ENCODE results near the gene ECHDC1. TPM values are rescaled to one million over a fixed set of nuclear protein-coding genes. Genes with fewer than 3 reads are reported as not detected.

ECHDC1 gene
- total RNA-seq, 1 donor from 2014 or later: 30.3 TPM

- FAIRE-seq: no peak
- no peaks in the 10 kb centered on the region for H3K27me3 ChIP-seq (ENCODE audit: control insufficient read depth, insufficient read depth, low read length)
- DNase-seq (ENCODE audit: low read depth): no peak
- H3K36me3 ChIP-seq (ENCODE audit: control insufficient read depth, insufficient read depth, low read length): peaks cover 1% of the 10 kb centered on the region
- TF ChIP-seq, protein P1, sequence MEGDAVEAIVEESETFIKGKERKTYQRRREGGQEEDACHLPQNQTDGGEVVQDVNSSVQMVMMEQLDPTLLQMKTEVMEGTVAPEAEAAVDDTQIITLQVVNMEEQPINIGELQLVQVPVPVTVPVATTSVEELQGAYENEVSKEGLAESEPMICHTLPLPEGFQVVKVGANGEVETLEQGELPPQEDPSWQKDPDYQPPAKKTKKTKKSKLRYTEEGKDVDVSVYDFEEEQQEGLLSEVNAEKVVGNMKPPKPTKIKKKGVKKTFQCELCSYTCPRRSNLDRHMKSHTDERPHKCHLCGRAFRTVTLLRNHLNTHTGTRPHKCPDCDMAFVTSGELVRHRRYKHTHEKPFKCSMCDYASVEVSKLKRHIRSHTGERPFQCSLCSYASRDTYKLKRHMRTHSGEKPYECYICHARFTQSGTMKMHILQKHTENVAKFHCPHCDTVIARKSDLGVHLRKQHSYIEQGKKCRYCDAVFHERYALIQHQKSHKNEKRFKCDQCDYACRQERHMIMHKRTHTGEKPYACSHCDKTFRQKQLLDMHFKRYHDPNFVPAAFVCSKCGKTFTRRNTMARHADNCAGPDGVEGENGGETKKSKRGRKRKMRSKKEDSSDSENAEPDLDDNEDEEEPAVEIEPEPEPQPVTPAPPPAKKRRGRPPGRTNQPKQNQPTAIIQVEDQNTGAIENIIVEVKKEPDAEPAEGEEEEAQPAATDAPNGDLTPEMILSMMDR (IDR thresholded peaks at IDR 0.05; ENCODE audit: insufficient read depth, low read length, severe bottlenecking): no peak
- H3K4me3 ChIP-seq (ENCODE audit: low read depth, low read length): no peak overlapping the region
Observed at GRCh38 chr6:127303917-127304316, 39.5 kb downstream of the ECHDC1 start.

GRCh38 chr6:127302728-127303660 is 40.4 kb downstream of the ECHDC1 start:
- H3K36me3 ChIP-seq (ENCODE audit: control insufficient read depth, insufficient read depth, low read length): peaks cover 1% of the 10 kb centered on the region
- TF ChIP-seq, protein P1 (IDR thresholded peaks at IDR 0.05; ENCODE audit: insufficient read depth, low read length, severe bottlenecking): peak; percentile 44
- DNase-seq (ENCODE audit: low read depth) (peak; percentile 59), FAIRE-seq (no peak)
- no peak overlapping the region for H3K4me3 ChIP-seq (ENCODE audit: low read depth, low read length)
- H3K27me3 ChIP-seq (ENCODE audit: control insufficient read depth, insufficient read depth, low read length): no peaks in the 10 kb centered on the region

GRCh38 chr6:127301199-127301700 is 42.2 kb downstream of the ECHDC1 start:
- FAIRE-seq: no peak
- H3K36me3 ChIP-seq (ENCODE audit: control insufficient read depth, insufficient read depth, low read length): peaks cover 3% of the 10 kb centered on the region
- H3K4me3 ChIP-seq (ENCODE audit: low read depth, low read length): no peak overlapping the region

GRCh38 chr6:127300411-127300810 is 43.0 kb downstream of the ECHDC1 start:
- FAIRE-seq (no peak), DNase-seq (ENCODE audit: low read depth) (peak; percentile 43)
- peaks cover 3% of the 10 kb centered on the region for H3K36me3 ChIP-seq (ENCODE audit: control insufficient read depth, insufficient read depth, low read length)
- TF ChIP-seq, protein P1 (IDR thresholded peaks at IDR 0.05; ENCODE audit: insufficient read depth, low read length, severe bottlenecking): no peak
- no peaks in the 10 kb centered on the region for H3K27me3 ChIP-seq (ENCODE audit: control insufficient read depth, insufficient read depth, low read length)
- H3K4me3 ChIP-seq (ENCODE audit: low read depth, low read length): no peak overlapping the region

More at GRCh38 chr6:127301199-127301700, 42.2 kb downstream of the ECHDC1 start:
- no peak for DNase-seq (ENCODE audit: low read depth)
- TF ChIP-seq, protein P1 (IDR thresholded peaks at IDR 0.05; ENCODE audit: insufficient read depth, low read length, severe bottlenecking): no peak
- no peaks in the 10 kb centered on the region for H3K27me3 ChIP-seq (ENCODE audit: control insufficient read depth, insufficient read depth, low read length)

DNA sequence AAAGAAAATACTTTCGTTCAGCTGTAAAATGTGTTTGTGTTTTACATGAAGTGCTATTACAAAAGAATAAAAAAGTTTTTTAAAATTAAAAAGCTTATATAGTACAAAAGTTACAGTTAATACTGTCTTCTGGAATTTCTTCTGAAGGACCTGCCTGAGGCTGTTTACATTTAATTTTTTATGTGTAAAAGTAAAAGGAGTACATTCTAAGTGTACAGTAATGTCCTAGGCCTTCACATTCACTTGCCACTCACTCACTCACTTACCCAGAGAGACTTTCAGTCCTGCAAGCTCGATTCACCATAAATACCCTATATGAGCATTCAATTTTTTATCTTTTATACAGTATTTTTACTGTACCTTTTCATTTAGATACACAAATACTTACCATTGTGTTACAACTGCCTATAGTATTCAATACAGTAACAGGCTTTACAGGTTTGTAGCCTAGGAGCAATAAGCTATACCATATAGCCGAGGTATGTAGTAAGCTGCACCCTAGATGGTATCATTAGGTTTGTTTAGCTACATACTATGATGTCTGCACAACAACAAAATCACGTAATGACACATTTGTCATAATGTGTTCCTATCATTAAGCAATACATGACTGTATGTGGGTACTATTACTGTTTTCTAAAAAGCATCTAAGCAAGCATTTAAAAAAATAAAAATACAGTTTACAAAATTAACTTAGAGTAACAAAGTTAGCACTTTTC is 43.7 kb downstream of the ECHDC1 start:
- H3K4me3 ChIP-seq (ENCODE audit: low read depth, low read length): no peak overlapping the region
- H3K27me3 ChIP-seq (ENCODE audit: control insufficient read depth, insufficient read depth, low read length): no peaks in the 10 kb centered on the region
- TF ChIP-seq, protein P1 (IDR thresholded peaks at IDR 0.05; ENCODE audit: insufficient read depth, low read length, severe bottlenecking): no peak
- peaks cover 3% of the 10 kb centered on the region for H3K36me3 ChIP-seq (ENCODE audit: control insufficient read depth, insufficient read depth, low read length)
- FAIRE-seq (no peak), DNase-seq (ENCODE audit: low read depth) (peak; percentile 26)

Measured in bronchial epithelial cell (primary cell).